Effector memory CD4-positive, alpha-beta T cell (primary cell): Measurements from ENCODE around the gene TMEM132C.

ENCODE experiments used
- DNase-seq, 3 donors: peaks; one replicate each; pipeline ENCODE4 v3.0.0-alpha.2; 2020
- H3K27ac ChIP-seq: 2 replicates; pipeline ENCODE4 v1.7.0; 2013; ENCODE audit warnings: mild to moderate bottlenecking, low read length, moderate library complexity; ENCODE audit not compliant: insufficient read depth, poor library complexity, severe bottlenecking
- H3K27me3 ChIP-seq: replicated peaks from 2 replicates; pipeline ENCODE4 v1.7.0; 2013; ENCODE audit warnings: mild to moderate bottlenecking, low read length; ENCODE audit not compliant: insufficient read depth, control insufficient read depth, poor library complexity, severe bottlenecking
- H3K36me3 ChIP-seq: 2 replicates; pipeline ENCODE4 v1.7.0; 2013; ENCODE audit warnings: mild to moderate bottlenecking, low read length, moderate library complexity; ENCODE audit not compliant: control insufficient read depth, insufficient read depth
- H3K4me1 ChIP-seq: 2 replicates; pipeline ENCODE4 v1.7.0; 2013; ENCODE audit warnings: low read length, mild to moderate bottlenecking; ENCODE audit not compliant: control insufficient read depth, insufficient read depth, poor library complexity, severe bottlenecking
- H3K4me3 ChIP-seq: 2 replicates; pipeline ENCODE4 v1.7.0; 2013; ENCODE audit warnings: low read length, low read depth, mild to moderate bottlenecking; ENCODE audit not compliant: insufficient read depth, poor library complexity, severe bottlenecking
- H3K9me3 ChIP-seq: 2 replicates; pipeline ENCODE4 v1.7.0; 2013; ENCODE audit warnings: mild to moderate bottlenecking, low read length, moderate library complexity; ENCODE audit not compliant: control insufficient read depth

Gene TMEM132C

DNA sequence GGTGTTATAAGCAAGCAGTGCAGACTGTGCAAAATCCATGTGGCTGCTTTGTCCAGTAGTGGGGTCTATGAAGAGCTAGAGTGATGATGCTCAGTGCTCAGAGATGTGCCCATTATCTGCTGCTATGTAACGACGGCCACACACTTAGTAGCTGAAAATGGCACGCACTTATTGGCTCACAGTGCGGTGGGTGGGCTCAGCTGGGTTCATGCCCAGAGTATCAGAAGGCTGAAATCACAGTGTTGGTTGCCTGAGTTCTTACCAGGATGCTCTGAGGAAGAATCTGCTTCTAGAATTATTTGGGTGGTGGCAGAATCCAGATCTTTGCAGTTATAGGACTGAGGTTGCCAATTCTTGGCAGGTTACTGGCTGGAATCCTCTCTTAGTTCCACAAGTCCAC is 432.1 kb downstream of the TMEM132C start:
- Histone ChIP-seq H3K27me3 (no peaks in the 10 kb centered on the region), H3K36me3 (no peaks in the 10 kb centered on the region), H3K4me1 (no peaks in the 10 kb centered on the region), H3K9me3 (no peaks in the 10 kb centered on the region), H3K4me3 (no peak overlapping the region), H3K27ac (no peak overlapping the region)
- no peak for DNase-seq

DNA sequence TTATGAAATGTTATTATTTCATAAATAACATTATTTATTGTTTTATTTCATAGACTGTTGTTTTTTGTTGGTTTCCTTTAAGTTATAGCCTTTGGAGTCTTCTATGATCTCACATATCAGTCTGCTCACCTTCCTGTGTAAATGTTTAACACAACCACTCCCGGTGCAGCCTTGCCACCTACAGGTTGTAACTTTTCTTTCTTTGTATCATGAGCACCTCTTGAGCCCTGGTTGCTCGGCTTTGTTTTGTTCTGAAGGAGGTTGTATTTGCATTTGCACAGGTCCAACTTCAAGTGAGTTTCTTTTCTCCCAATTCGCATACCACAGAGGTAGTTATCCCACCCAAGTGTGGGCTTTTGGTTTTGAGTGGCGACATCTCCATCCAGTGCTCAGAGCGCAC is 435.4 kb downstream of the TMEM132C start:
- H3K9me3 ChIP-seq = no peaks in the 10 kb centered on the region
- no peaks in the 10 kb centered on the region for H3K36me3 ChIP-seq

DNA sequence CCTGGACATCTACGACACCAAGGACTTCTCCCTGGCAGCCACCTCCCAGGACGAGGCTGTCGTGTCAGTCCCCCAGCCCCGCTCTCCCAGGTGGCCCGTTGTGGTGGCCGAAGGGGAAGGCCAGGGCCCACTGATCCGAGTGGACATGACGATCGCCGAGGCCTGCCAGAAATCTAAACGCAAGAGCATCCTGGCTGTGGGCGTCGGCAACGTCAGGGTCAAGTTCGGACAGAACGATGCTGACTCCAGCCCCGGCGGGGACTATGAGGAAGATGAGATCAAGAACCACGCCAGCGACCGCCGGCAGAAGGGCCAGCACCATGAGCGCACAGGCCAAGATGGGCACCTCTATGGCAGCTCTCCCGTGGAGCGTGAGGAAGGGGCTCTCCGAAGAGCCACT is 438.2 kb downstream of the TMEM132C start:
- H3K27me3 ChIP-seq = no peaks in the 10 kb centered on the region
- H3K9me3 ChIP-seq = no peaks in the 10 kb centered on the region
- no peak for DNase-seq
- no peak overlapping the region for H3K4me3 ChIP-seq
- no peak overlapping the region for H3K27ac ChIP-seq
- H3K4me1 ChIP-seq = no peaks in the 10 kb centered on the region
- H3K36me3 ChIP-seq = no peaks in the 10 kb centered on the region

More for the DNA sequence above, 435.4 kb downstream of the TMEM132C start:
- H3K27me3 ChIP-seq = no peaks in the 10 kb centered on the region
- no peaks in the 10 kb centered on the region for H3K4me1 ChIP-seq
- H3K27ac ChIP-seq = no peak overlapping the region
- H3K4me3 ChIP-seq = no peak overlapping the region
- no peak for DNase-seq

DNA sequence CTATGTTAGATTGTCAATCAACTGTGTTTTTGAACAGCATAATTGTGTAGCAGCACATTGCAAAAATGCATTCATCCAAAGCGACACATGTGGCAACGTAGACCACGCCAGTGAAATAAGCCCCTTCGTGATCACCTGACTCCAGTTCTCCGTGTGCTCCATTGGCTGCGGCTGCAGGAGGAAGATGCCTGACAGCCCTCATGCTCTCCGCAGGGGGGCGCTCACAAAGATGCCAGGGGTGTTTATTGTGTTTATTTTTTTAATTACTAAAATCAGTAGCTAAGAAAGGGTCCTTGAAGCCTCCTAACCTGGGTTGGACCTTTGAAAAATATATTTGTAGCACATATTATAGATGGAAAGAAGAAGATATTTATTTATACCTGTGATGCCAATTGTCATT is 440.5 kb downstream of the TMEM132C start:
- Histone ChIP-seq H3K36me3 (no peaks in the 10 kb centered on the region), H3K27ac (no peak overlapping the region), H3K4me3 (no peak overlapping the region), H3K4me1 (no peaks in the 10 kb centered on the region), H3K27me3 (no peaks in the 10 kb centered on the region), H3K9me3 (no peaks in the 10 kb centered on the region)
- DNase-seq = no peak

DNA sequence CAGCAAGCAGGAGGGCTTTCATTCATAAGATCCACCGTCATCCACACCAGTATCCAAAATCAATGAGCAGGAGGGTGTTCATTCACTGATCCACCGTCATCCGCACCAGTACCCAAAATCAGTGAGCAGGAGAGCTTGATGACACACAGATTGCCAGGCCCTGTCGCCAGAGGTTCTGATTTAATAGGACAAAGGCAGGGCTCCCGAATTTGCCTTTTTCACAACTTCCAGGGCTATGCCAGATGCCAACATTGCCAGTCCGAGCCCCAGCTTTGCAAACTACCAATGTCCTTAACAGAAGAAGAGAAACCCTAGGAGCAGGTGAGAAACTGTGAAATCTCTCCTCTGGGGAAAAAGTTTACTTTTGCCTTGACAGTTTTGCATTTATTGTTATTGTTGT is 441.8 kb downstream of the TMEM132C start:
- no peak for DNase-seq
- Histone ChIP-seq H3K4me3 (no peak overlapping the region), H3K4me1 (no peaks in the 10 kb centered on the region), H3K27ac (no peak overlapping the region), H3K27me3 (no peaks in the 10 kb centered on the region), H3K9me3 (no peaks in the 10 kb centered on the region), H3K36me3 (no peaks in the 10 kb centered on the region)

DNA sequence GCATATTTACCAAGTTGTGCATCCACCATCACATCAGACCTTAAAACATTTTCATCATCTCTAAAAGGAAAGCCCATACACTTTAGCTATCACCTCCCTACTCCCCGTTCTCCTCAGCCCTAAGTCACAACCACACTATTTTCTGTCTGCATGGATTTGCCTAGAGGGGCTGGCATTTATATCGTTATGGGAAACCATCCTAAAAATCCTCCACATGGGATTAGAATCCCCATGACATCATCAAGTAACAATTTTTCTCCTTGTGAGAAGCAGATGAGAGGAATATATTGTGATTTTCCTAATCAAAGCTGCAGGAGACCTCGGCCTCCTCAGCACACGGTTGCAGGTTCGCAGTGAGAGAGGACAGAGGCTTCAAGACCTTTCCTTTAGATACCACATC is 442.7 kb downstream of the TMEM132C start:
- no peaks in the 10 kb centered on the region for H3K27me3 ChIP-seq
- no peaks in the 10 kb centered on the region for H3K9me3 ChIP-seq
- no peaks in the 10 kb centered on the region for H3K36me3 ChIP-seq
- H3K4me1 ChIP-seq = no peaks in the 10 kb centered on the region
- H3K27ac ChIP-seq = no peak overlapping the region
- no peak overlapping the region for H3K4me3 ChIP-seq
- no peak for DNase-seq

DNA sequence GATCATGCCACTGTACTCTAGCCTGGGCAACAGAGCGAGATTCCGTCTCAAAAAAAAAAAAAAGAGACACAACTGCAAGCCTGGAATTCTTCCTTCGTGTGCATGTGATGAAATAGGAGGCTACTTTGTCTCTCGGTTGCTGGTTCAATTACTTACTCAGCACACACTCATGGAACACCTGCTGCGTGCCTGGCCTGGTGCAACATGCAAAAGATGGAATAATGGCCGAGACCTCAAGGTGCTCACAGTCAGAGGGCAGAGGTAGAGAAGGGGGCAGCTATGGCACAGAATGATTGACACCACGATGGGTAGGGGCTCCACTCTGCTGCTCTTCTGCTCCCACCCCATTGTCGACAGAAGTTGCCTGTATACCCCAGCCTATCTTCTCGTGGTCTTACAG is 444.5 kb downstream of the TMEM132C start:
- DNase-seq = no peak
- no peak overlapping the region for H3K4me3 ChIP-seq
- H3K9me3 ChIP-seq = no peaks in the 10 kb centered on the region

DNA sequence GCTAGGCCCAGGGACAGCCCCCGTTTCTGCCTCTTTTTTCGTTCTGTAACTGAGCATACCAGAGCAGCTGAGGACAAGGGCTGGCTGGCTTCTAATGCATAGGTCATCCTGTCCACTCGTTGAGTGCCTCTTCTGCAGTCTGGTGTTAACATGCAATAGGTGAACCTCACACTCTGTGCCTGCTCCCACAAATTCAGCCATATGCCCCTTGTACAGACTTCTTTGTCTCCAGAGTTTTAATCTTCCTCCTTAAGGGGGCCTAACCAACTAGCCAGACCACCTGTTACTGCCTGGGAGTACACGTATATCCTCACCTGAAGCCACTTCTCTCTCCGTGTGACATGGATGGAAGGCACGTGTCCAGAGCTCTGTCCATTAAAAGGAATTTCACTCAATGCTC is 445.7 kb downstream of the TMEM132C start:
- no peaks in the 10 kb centered on the region for H3K27me3 ChIP-seq
- H3K27ac ChIP-seq = no peak overlapping the region
- H3K4me1 ChIP-seq = no peaks in the 10 kb centered on the region
- no peak overlapping the region for H3K4me3 ChIP-seq
- no peaks in the 10 kb centered on the region for H3K9me3 ChIP-seq
- DNase-seq = no peak
- no peaks in the 10 kb centered on the region for H3K36me3 ChIP-seq

More for the DNA sequence above, 444.5 kb downstream of the TMEM132C start:
- Histone ChIP-seq H3K4me1 (no peaks in the 10 kb centered on the region), H3K27ac (no peak overlapping the region), H3K36me3 (no peaks in the 10 kb centered on the region), H3K27me3 (no peaks in the 10 kb centered on the region)

DNA sequence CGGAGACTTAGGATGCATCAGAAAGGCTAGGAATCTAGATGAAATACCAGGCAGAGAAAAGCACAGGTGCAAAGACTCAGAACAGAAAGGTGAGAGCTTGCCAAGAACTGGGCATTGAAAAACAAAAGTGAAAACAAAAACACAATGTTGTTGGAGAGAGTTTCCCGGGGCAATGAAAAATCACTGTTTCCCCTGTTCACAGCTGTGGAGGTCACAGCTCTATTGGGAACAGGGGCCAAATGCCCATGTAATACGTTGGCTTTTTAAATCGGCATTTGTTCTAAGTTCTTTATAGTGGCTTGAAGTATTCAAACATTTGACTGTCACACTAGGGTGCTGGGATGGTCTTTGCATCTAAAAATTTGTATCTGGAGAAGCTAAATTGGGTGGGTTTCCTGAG is 448.5 kb downstream of the TMEM132C start:
- Histone ChIP-seq H3K27me3 (no peaks in the 10 kb centered on the region), H3K27ac (no peak overlapping the region), H3K9me3 (no peaks in the 10 kb centered on the region), H3K36me3 (no peaks in the 10 kb centered on the region), H3K4me1 (no peaks in the 10 kb centered on the region), H3K4me3 (no peak overlapping the region)
- DNase-seq = no peak

DNA sequence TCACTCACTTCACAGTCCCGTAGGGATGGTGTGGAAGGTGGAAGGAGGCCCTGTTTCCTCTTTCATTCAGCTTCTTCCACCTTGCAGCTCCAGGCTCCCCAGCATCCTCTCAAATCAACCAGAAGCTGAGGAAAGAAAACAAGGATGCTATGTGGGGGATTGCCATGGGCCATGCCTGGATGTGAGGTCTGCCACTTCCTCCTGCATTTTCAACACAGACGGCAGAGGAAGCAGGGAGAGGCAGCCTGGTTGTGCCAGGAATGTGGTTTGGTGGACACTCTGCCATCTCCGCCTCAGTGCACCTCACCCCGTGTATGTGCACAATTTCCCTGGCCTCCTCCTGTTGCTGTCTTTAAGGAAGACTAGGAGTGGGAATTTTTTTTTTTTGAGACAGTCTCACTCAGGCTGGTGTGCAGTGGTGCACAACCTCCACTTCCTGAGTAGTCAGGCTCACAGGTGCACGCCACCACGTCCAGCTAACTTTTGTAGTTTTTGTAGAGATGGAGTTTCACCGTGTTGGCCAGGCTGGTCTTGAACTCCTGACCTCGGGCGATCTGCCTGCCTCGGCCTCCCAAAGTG is 457.6 kb downstream of the TMEM132C start:
- Histone ChIP-seq H3K4me3 (no peak overlapping the region), H3K27me3 (no peaks in the 10 kb centered on the region), H3K9me3 (no peaks in the 10 kb centered on the region)

More for the DNA sequence above, 457.6 kb downstream of the TMEM132C start:
- no peak for DNase-seq
- no peaks in the 10 kb centered on the region for H3K4me1 ChIP-seq
- H3K27ac ChIP-seq = no peak overlapping the region
- H3K36me3 ChIP-seq = no peaks in the 10 kb centered on the region
